RCC 7860 (cell line): ENCODE data around the gene SPTLC3.
A peak's percentile ranks its signal among the peaks of the same experiment; 100 is the strongest.

Experiments
- DNase-seq: peaks from one replicate; pipeline ENCODE4 v3.0.0-alpha.2; 2015; ENCODE audit warnings: low spot score
- FAIRE-seq: peaks from 2 replicates; lab custom pipeline; 2012; peaks lifted over from hg19 to GRCh38; lab: Jason Lieb, UNC

SPTLC3 gene

GRCh38 chr20:13028673-13029072 lies 19.9 kb downstream of the SPTLC3 start:
- no peak for DNase-seq
- no peak for FAIRE-seq

- FAIRE-seq (peak; percentile 95), DNase-seq (peak; percentile 91)
Observed at GRCh38 chr20:13029687-13030375, 21.1 kb downstream of the SPTLC3 start.

GRCh38 chr20:13031751-13032150 lies 23.0 kb downstream of the SPTLC3 start:
- DNase-seq (no peak), FAIRE-seq (no peak)

- FAIRE-seq: no peak
- DNase-seq: no peak
Observed at GRCh38 chr20:13034115-13034514, 25.3 kb downstream of the SPTLC3 start.

- DNase-seq (no peak), FAIRE-seq (no peak)
Observed at GRCh38 chr20:13034936-13035335, 26.2 kb downstream of the SPTLC3 start.

- FAIRE-seq: no peak
- no peak for DNase-seq
Observed at GRCh38 chr20:13035399-13036152, 26.8 kb downstream of the SPTLC3 start.

GRCh38 chr20:13037727-13038126 lies 29.0 kb downstream of the SPTLC3 start:
- DNase-seq (peak; percentile 55), FAIRE-seq (peak; percentile 72)

GRCh38 chr20:13041574-13042457 lies 33.0 kb downstream of the SPTLC3 start:
- DNase-seq (no peak), FAIRE-seq (no peak)

GRCh38 chr20:13042458-13042794 lies 33.7 kb downstream of the SPTLC3 start:
- FAIRE-seq: no peak

GRCh38 chr20:13046409-13046808 lies 37.6 kb downstream of the SPTLC3 start:
- DNase-seq: no peak
- FAIRE-seq: no peak

More at GRCh38 chr20:13042458-13042794, 33.7 kb downstream of the SPTLC3 start:
- no peak for DNase-seq

- DNase-seq (no peak), FAIRE-seq (no peak)
Observed at GRCh38 chr20:13054011-13054410, 45.2 kb downstream of the SPTLC3 start.

GRCh38 chr20:13058666-13059389 lies 50.1 kb downstream of the SPTLC3 start:
- FAIRE-seq: no peak

GRCh38 chr20:13059398-13060136 lies 50.8 kb downstream of the SPTLC3 start:
- FAIRE-seq: no peak
- no peak for DNase-seq

More at GRCh38 chr20:13058666-13059389, 50.1 kb downstream of the SPTLC3 start:
- DNase-seq: no peak

- no peak for FAIRE-seq
- no peak for DNase-seq
Observed at GRCh38 chr20:13060327-13060726, 51.6 kb downstream of the SPTLC3 start.

- FAIRE-seq: no peak
- no peak for DNase-seq
Observed at GRCh38 chr20:13061381-13061780, 52.6 kb downstream of the SPTLC3 start.

GRCh38 chr20:13062789-13063188 lies 54.0 kb downstream of the SPTLC3 start:
- no peak for FAIRE-seq

GRCh38 chr20:13068336-13068735 lies 59.6 kb downstream of the SPTLC3 start:
- FAIRE-seq: no peak
- no peak for DNase-seq

More at GRCh38 chr20:13062789-13063188, 54.0 kb downstream of the SPTLC3 start:
- no peak for DNase-seq

- no peak for DNase-seq
- FAIRE-seq: no peak
Observed at GRCh38 chr20:13081877-13082276, 73.1 kb downstream of the SPTLC3 start.

- FAIRE-seq: no peak
- DNase-seq: no peak
Observed at GRCh38 chr20:13082378-13082777, 73.6 kb downstream of the SPTLC3 start.

GRCh38 chr20:13085275-13085674 lies 76.5 kb downstream of the SPTLC3 start:
- no peak for DNase-seq

More at GRCh38 chr20:13085275-13085674, 76.5 kb downstream of the SPTLC3 start:
- no peak for FAIRE-seq
